HG03039 (cell line): ENCODE results near the gene LAMP1.
"Not testable (repeated sequence)": the region's sequence is repeated elsewhere in the genome, so short reads cannot be mapped to it uniquely, and the experiment has no call there.

ENCODE experiments used
- ATAC-seq: cut with Tn5 transposase; IDR thresholded peaks from one replicate; pipeline ENCODE4 v1.9.1; 2021; ENCODE audit warnings: mild to moderate bottlenecking, moderate library complexity; ENCODE audit not compliant: unreplicated experiment

Gene LAMP1

DNA sequence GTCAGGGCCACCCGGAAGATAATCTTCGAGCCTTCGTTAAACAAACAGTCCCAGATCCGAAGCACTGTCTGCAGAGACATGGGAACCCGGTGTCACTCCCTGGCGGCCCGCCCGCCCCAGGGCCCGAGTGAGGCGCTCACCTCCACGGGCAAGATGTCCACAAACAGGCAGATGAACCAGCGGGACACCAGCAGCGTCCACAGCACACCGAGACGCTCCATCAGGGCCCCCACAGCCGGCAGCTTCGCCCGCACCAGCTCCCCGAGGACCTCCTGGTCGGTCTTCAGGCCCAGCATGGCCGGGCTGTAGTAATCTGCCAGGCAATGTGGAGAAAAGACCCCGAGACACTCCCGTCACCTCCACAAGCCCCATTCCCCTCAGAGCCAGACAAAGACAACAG lies 28.7 kb downstream of the LAMP1 start:
- ATAC-seq: no peak

DNA sequence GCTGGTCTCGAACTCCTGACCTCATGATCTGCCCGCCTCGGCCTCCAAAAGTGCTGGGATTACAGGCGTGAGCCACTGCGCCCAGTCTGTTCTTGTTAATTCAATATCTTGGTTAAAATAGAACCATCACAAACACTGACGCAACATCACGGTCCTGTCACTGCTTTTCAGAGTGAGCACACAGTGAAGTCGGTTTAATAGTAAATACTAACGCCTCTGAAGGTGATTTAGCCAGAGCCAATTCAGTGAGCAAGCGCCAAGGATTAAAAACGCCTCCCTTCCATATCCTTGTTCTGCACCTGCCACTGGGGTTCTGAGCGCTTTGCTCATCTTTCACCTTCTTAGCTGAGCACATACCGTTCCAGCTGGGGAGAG lies 30.3 kb downstream of the LAMP1 start:
- no peak for ATAC-seq

DNA sequence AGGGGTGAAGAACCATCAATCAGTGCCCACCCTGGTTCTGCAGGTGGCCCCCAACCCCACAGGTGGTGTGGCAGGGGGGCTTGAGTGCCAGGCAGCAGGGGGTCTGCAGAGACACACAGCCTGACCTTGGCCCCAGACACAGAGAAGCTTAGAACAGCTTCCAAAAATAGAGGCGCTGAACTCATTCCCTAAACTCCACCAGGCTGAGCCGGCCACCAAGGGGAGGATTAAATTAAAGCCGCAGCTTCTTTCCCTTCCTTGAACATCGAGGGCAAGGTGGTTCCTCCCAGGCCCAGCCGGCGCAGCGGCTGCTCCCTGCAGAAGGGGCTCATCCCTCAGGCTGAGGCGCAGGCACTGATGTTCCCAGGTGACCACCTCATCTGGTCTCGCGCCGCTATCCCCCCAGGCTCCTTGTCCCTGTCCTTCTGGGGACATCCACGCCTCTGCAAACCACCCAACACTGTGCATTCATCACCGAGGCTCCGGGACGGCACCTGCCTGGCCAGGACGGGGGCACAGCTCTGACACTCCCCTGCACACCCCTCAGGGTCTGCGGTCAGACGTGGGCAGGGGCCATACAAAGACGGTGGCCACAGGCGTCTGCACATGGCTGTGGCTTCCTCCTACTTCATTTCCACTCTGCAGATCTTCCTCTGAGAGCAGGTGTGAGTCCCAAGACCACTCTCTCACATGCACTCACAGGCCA lies 30.9 kb downstream of the LAMP1 start:
- ATAC-seq: no peak

DNA sequence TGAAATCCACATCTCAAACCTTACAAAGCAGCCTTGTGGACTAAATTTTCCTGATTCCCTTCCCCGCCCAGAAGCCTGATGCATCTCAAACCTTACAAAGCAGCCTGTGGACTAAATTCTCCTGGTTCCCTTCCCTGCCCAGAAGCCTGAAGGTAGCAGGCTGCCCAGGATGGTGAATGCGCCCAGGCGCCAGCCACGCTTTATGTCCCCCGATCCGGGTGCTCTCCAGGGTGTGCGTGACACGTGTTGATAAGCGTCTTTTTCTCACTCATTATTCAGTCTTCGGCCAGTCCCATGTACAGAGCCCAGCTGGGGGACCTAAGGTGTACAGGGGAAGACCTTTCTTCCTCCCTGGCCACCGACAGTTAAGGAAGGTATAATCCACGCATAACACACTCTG lies 31.8 kb downstream of the LAMP1 start:
- ATAC-seq: no peak

DNA sequence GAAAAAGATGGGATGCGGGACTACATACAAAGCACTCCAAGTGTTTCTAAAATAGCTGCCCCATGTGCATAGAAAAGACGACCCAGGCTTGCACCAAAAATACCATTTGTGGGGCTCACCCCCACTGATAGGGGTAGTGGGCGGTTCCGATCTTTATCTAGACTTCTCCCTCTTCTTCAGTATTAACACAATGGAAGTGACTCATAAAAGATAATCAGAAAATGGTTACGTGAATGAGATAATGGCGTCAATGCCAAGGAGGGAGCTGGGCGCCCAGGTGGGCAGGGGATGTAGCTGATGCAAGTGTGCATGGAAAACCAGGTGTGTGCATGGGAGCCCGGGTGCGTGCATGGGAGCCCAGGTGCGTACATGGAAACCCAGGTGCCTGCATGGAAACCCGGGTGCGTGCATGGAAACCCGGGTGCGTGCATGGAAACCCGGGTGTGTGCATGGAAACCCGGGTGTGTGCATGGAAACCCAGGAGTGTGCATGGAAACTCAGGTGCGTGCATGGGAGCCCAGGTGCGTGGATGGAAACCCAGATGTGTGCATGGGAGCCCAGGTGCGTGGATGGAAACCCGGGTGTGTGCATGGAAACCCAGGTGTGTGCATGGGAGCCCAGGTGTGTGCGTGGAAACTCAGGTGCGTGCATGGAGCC lies 32.7 kb downstream of the LAMP1 start:
- ATAC-seq: no peak

DNA sequence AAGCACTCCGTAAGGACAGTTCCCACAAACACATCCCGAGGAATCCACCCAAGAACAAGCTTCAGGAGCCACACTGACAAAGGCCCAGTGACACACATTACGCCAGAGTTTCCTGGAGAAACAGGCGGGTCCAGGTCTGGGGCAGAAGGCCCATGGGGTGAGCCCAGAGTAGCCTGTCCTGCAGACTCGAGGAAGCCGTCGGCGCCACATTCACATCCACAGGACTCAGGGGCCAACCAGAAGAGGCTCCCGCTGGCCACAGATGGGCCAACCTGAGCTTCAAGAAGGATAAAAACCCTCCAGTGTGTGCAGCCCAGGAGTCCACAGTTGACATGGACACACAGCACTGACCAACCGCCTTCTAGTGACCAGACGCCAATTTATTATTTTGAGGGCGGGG lies 35.6 kb downstream of the LAMP1 start:
- ATAC-seq: no peak

DNA sequence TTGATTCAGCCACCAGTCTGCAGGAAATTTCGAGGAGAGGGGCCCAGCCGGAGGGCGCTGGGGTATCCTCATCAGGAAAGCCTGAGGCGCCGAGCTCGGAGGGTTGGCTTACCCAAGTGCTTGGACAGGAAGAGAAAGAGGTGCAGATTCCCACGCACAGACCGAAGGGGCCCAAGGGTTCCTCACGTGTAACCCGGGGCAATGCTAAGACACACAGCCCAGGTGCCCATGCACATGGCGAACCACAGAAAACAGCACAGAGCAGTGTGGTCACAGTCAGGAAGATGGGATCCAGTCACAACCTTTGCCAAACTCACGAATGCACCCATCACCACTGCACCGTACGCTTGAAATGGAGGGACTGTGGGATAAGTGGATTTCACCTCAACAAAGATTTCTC lies 36.0 kb downstream of the LAMP1 start:
- no peak for ATAC-seq

DNA sequence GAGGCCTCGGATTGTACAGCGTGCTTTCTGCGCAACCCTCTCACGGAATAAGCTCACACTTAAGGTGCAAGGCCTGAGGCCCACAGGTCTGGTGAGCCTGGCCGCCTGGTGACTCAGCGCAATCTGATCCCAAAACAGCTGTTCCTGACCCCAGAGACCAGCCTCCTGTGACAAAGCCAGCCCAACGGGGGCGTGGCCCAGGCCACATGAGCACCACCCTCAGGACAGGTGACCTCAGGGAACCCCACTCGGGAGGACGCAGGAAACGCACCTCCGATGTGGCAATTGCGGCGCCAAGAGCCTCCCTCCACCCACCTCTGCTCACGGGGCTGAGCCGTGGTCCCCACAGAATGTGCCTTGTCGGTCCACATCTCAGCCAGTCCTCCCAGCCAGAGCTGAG lies 40.5 kb downstream of the LAMP1 start:
- no peak for ATAC-seq

DNA sequence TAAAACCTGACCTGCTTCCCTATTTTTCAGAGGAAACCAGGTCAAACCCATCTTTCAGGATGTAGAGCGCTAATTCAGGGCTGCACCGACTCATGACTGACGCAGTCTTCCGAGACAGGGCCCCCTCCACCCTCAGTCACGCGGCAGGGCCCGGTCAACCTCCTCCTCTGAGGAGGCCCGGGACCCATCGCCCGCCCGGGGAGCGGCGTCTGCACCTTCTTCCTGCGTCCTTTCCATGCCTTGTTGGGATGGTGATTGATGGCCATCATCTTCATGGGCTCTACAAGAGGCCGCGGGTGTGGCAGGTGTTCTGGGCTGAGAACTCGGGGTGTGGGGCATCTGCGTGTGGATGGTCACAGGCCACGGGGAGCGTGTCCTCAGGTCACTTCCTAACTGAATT lies 40.9 kb downstream of the LAMP1 start:
- no peak for ATAC-seq

DNA sequence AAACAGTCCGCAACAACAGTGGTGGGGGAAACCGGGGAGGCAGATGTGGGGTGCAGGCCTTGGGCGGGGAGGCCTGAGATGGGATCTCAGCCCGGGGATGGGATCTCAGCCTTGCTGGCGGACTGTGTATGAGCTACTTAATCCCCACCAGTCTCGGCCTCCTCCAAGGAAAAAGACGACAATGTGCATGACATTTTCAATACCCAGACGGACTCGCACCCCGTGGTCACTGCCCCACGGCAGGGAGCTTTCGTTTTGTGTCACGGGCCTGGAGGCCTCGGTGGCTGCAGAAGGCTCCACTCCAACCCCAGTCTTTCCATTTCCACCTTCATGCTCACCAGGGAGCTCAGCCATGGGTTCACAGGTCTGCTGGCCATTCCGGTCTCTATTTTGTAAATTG lies 41.4 kb downstream of the LAMP1 start:
- ATAC-seq: no peak

DNA sequence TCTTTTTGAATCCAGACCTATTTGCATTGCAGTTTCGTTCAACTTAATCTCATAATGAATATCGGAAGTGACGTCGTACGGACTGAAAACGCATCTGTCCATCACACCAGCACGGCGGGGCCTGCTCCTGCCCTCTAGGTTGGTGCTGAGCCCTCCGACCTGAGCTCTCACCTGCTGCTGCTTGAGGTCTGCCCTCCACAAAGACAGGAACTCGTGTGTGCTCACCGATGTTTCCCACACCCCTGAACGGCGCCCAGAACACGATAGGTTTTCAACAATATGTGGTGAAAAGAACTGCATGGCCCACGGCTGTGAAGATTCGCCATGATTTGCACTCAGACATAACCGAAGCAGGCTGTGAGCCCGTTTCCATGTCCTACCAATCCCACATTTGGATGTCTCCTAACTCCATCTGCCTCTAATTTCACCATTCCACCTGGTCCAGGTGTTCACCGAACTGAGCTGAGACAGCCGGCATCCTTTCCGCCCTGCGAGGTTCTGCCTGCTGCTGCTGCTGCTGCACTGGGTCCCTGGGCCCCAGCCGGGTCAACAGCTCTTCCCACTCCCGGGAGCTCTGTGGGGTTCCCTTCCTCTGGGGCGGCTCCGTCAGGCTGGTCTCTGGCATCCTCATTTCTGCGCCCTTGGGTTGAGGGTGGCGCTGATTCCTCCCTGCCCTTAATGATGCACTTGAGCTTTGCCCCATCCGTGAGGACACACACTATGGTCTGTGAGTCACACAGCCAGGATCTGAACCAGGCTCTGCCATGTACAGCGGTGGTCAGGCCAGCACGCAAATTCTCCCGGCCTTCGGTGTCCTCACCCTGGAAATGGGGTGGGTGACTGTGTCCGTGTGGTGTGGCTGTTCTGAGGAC lies 46.0 kb downstream of the LAMP1 start:
- ATAC-seq: no peak

DNA sequence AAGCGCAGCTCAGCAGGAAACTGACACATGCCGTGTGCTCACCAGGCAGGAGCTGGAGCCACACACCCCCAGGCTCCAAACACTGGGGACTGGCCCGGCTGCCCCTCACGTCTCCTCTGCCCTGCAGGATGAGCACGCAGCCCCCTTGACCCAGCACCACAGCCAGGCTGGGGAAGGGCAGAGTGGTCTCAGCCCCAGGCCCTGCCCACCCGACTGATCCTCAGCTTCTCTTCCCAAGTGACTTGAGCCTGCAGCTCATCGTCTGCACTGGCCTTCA lies 46.6 kb downstream of the LAMP1 start:
- no peak for ATAC-seq

DNA sequence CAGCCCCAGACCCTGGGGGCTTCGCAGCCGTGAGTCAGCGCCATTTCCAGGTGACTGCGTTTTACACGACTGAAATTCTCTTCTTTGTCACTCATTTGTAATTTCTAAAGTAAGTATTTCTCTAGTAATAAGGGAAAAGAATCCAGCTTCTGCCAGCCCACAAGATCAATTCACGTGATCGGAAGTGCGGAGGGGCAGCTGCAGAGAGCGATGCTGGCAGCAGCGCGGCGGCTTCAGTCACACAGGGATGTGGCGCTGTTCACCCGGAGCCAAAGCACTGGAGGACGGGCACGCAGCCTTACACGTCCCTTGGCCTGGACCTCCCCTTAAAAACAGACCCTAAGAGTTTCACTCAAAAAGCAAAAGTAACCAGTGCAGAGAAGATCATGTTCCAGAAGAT lies 48.4 kb downstream of the LAMP1 start:
- ATAC-seq: no peak

DNA sequence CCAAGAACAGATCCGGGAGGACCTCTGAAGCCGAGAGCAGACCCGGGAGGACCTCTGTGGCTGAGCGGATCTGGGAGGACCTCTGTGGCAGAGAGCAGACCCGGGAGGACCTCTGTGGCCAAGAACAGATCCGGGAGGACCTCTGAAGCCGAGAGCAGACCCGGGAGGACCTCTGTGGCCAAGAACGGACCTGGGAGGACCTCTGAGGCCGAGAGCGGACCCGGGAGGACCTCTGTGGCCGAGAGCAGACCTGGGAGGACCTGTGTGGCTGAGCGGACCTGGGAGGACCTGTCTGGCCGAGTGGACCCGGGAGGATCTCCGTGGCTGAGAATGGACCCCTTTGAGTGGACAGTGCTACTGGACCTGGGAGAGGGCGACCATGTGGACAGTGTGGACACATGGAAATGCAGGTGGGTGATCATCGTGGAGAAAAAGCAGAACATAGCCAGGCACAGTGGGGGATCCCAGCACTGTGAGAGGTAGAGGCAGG lies 50.7 kb downstream of the LAMP1 start:
- not testable (repeated sequence) for ATAC-seq

DNA sequence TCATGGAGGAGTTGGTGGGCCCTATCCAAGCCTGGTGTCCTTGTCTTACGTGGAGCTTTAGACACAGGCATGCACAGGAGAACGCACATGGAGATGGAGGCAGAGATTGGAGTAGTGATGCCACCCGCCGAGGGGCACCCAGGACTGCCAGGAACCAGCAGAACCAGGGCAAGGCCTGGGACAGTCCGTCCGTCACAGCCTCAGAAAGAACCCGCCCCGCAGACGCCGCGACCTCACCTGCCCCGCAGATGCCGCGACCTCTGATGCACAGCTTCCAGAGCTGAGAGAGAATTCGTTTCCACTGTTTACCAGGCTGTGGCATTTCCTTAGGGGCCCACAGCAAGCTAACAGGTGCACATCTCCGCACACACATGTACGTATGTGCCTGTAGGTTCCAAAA lies 51.6 kb downstream of the LAMP1 start:
- no peak for ATAC-seq

DNA sequence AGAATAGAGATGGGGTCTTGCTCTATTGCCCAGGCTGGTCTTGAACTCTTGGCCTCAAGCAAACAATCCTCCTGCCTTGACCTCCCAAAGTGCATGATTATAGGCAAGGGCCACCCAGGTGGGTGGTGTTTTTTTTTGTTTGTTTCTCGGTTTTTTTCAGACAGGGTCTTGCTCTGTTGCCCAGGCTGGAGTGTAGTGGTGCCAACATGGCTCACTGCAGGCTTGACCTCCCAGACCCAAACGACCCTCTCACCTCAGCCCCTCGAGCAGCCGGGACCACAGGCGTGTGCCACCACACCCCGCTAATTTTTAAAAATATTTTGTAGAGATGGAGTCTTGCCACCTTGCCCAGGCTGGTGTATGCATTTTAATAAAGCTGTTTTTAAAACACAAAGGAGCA lies 52.0 kb downstream of the LAMP1 start:
- no peak for ATAC-seq

DNA sequence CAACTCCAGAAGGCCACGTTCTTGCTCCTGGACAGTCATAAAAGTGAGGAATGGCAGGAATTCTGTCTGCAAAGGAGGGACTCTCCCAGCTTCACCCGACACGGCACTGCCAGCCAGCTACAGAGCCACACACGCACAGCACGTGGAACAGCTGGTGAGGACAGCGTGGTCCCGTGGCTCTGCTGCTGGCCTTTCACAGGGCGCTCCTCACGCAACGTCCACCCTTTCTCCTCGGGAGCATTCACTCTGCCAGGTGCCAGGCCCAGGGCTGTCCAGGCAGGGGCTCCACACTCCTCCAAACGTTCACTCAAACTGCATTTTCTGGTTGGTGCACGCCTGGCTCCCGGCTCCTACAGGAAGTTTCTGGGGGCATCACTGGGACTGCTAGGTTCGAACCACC lies 52.5 kb downstream of the LAMP1 start:
- no peak for ATAC-seq

DNA sequence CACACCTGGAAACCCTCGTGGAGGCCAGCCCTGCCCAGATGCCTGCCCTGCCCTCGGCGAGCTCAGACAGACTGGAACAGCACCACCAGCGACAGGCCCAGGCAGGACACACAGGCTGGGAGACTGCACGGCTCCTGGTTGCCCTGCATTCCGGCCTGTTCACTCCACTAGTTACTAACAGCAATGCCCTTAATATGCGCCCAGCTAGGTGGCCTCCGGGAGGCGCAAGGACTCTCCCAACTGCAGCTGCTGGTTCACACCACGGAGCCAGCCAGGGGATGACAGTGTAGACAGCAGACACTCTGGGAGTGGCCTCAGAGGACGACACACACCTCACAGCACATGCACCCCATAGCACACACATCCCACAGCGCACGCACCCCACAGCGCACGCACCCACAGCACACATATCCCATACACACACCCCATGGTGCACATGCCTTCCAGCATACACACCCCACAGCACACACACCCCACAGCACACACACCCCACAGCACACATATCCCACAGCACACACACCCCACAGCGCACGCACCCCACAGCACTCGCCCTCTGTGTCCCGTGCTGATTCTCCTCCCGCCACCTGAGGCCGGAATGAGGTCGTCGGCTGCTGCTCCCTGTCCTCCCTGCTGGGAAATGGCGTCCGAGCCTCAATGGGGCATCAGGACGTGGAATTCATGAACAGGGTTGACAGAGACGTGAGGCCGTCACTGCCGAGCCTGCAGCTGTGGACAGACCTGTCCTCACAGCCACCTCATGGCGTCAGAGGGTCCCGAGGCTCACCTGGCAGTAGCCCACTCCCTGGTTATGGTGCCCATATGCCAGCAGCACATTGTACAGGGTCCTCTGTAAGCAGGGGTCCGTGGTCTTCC lies 53.3 kb downstream of the LAMP1 start:
- no peak for ATAC-seq

DNA sequence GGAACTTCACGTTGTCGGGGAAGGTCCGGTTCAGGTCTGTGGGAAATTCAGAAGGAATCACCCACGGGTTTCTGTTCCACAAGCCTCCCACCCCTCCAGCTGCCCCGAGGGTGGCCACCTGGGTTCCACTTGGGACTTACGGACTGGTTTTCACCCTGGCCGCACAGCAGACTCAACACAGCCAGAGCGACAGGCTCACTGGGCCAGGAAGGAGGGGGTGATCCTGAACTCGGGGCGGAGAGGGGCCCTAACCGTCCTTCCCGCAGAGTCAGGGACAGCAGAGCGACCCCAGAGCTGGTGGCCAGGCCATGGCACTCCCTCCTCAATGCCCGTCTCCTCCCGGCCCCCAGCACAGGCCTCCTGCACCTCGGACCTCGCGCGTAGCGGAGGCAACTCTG lies 53.9 kb downstream of the LAMP1 start:
- no peak for ATAC-seq

DNA sequence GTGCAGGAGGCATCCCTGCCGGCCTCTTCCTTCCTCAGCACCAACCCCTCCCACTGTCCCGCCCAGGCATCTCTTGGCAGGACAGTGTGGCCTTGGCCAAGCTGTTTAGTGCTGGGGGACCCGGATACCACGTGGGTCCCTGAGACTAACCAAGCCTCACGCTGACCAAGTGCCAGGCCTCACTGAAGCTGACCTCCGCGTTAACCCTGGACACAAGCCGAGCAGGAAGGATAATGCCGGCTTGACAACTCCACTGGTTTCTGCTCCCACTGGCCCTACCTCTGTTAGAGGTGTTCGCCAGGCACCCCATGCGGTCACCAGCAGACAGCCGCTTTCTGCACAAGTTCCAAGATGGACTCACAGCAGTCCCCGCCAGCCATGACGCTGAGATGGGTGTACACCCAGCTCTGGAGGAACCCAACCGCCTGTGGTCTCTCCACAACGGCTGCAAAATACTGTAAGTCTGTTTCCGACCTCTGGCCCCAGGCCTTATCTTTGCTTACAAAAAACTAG lies 54.5 kb downstream of the LAMP1 start:
- no peak for ATAC-seq

DNA sequence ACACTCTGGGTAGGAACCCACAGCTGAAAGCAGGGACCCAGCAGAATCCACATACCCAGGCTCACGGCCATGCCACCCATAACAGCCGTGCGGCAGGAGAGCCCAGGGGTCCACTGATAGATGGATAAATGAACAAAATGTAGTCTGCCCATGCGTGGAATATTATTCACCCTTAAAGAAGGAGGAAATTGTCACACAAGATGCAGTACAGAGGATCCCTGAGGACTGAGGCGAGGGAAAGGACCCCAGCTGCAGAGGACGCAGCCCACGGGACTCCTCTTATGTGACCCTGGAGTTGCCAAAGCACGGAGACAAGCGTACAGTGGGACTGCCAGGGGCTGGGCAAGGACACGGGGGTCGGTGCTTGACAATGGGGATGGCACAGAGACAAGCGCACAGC lies 56.2 kb downstream of the LAMP1 start:
- no peak for ATAC-seq
